Keratinocyte (primary cell): ENCODE data around the gene NDUFS7. TPM values are rescaled to one million over a fixed set of nuclear protein-coding genes. Genes with fewer than 3 reads are reported as not detected.

ENCODE experiments used
- DNase-seq: peaks from one replicate; pipeline ENCODE4 v3.0.0-alpha.2; 2011; ENCODE audit warnings: low read depth, missing footprints, low spot score
- FAIRE-seq: peaks from 2 replicates; lab custom pipeline; 2011; peaks lifted over from hg19 to GRCh38; lab: Jason Lieb, UNC
- H2AFZ ChIP-seq: 2 replicates; pipeline ENCODE4 v1.6.0; 2012; ENCODE audit warnings: low read length, control low read depth, inconsistent platforms; ENCODE audit not compliant: control insufficient read depth
- H3K27ac ChIP-seq: 2 replicates; pipeline ENCODE4 v1.5.1; 2011; ENCODE audit warnings: low read length; ENCODE audit not compliant: control insufficient read depth, insufficient read depth
- H3K27me3 ChIP-seq: 3 replicates; pipeline ENCODE4 v1.6.0; 2011; ENCODE audit warnings: low read length; ENCODE audit not compliant: control insufficient read depth, insufficient read depth; ENCODE audit errors: extremely low read depth
- H3K36me3 ChIP-seq, 2 experiments: 2 replicates in 1 of 2; 3 replicates in 1 of 2; pipeline ENCODE4 v1.5.1; 2011; ENCODE audit warnings: low read length in 2 of 2, mild to moderate bottlenecking in 1 of 2; ENCODE audit not compliant: control insufficient read depth in 2 of 2, insufficient read depth in 2 of 2; ENCODE audit errors: extremely low read depth in 1 of 2
- H3K4me1 ChIP-seq: 3 replicates; pipeline ENCODE4 v1.5.1; 2011; ENCODE audit warnings: low read length; ENCODE audit not compliant: control insufficient read depth, insufficient read depth; ENCODE audit errors: extremely low read depth
- H3K4me2 ChIP-seq: 3 replicates; pipeline ENCODE4 v1.6.0; 2011; ENCODE audit warnings: low read depth, low read length; ENCODE audit not compliant: control insufficient read depth, insufficient read depth; ENCODE audit errors: extremely low read depth
- H3K4me3 ChIP-seq, 3 experiments: fragments of 200-600 bp in 1 of 3; sonication (generic) in 1 of 3; 2 replicates in 2 of 3; 3 replicates in 1 of 3; pipeline ENCODE4 v1.5.1; 2011 to 2016; ENCODE audit warnings: low read length in 3 of 3, mild to moderate bottlenecking in 3 of 3, control low read depth in 2 of 3, inconsistent platforms in 1 of 3, low read depth in 1 of 3, mixed read lengths in 1 of 3, mixed run types in 1 of 3, moderate library complexity in 1 of 3; ENCODE audit not compliant: control insufficient read depth in 2 of 3, insufficient read depth in 2 of 3; ENCODE audit errors: extremely low read depth in 1 of 3
- H3K79me2 ChIP-seq: 2 replicates; pipeline ENCODE4 v1.6.0; 2012; ENCODE audit warnings: low read length; ENCODE audit not compliant: control insufficient read depth, insufficient read depth
- H3K9ac ChIP-seq: 3 replicates; pipeline ENCODE4 v1.6.0; 2011; ENCODE audit warnings: low read length; ENCODE audit not compliant: control insufficient read depth, insufficient read depth; ENCODE audit errors: extremely low read depth
- H3K9me1 ChIP-seq: 3 replicates; pipeline ENCODE4 v1.6.0; 2011; ENCODE audit warnings: low read length; ENCODE audit not compliant: control insufficient read depth, insufficient read depth; ENCODE audit errors: extremely low read depth
- H3K9me3 ChIP-seq: 2 replicates; pipeline ENCODE4 v1.5.1; 2012; ENCODE audit warnings: low read depth, low read length; ENCODE audit not compliant: control insufficient read depth
- H4K20me1 ChIP-seq: 3 replicates; pipeline ENCODE4 v1.6.0; 2011; ENCODE audit warnings: low read length; ENCODE audit not compliant: control insufficient read depth, insufficient read depth; ENCODE audit errors: extremely low read depth
- CTCF ChIP-seq, 3 experiments: IDR thresholded peaks in 1 of 3; conservative IDR thresholded peaks in 1 of 3; optimal IDR thresholded peaks in 1 of 3; 2 replicates in 2 of 3; 3 replicates in 1 of 3; pipeline versions ENCODE3 to v1.5.1; 2011; ENCODE audit warnings: low read length in 3 of 3, mild to moderate bottlenecking in 3 of 3, moderate library complexity in 2 of 3, control low read depth in 1 of 3, inconsistent platforms in 1 of 3; ENCODE audit not compliant: insufficient read depth in 2 of 3; ENCODE audit errors: extremely low read depth in 1 of 3
- EZH2 ChIP-seq: IDR thresholded peaks from one replicate; pipeline ENCODE4 v1.6.1; 2012; ENCODE audit warnings: inconsistent platforms, mild to moderate bottlenecking, low read length, moderate library complexity
- dilution Hi-C: fragments of 300-500 bp; cut with MboI; formaldehyde crosslinking; loops from one replicate; pipeline ENCODE4 v1.7.0; 2020; ENCODE audit warnings: low sequenced_read_pairs; ENCODE audit not compliant: extremely low pct_ligation_motif_present
- polyA plus RNA-seq, 5 experiments: library from polyadenylated mRNA; depleted of rRNA in 3 of 5; stranded (reverse) in 3 of 5; stranded (forward) in 1 of 5; unstranded in 1 of 5; fragments of >200 nt; gene quantifications; 1 replicate in 1 of 5; 2 replicates in 3 of 5; 3 replicates in 1 of 5; pipeline versions ENCODE4 v1.2.1 to v1.2.3, GENCODE V29; 2011 to 2012; ENCODE audit warnings: missing spikeins in 2 of 5, low read depth in 1 of 5, low replicate concordance in 1 of 5

Gene NDUFS7
- polyA plus RNA-seq, 1 donor (not counting 4 experiments of a cell fraction or from before 2014, with no cell fraction given) = 23.2 TPM

- peaks cover 14% of the 10 kb centered on the region for H3K27me3 ChIP-seq
- H4K20me1 ChIP-seq = peaks cover 25% of the 10 kb centered on the region
- peaks cover 18% of the 10 kb centered on the region for H3K4me1 ChIP-seq
These were observed 58.2 kb downstream of the NDUFS7 start for GRCh38 chr19:1441677-1442438.

More at GRCh38 chr19:1441677-1442438, 58.2 kb downstream of the NDUFS7 start:
- Histone ChIP-seq H3K4me2 (no peak overlapping the region), H3K36me3 (peaks cover 25 to 31% of the 10 kb centered on the region in 2 experiments), H3K27ac (no peak overlapping the region), H3K79me2 (peaks cover 38% of the 10 kb centered on the region), H3K9me3 (no peaks in the 10 kb centered on the region), H3K9me1 (peaks cover 3% of the 10 kb centered on the region), H3K4me3 (no peak overlapping the region), H2AFZ (no peak overlapping the region), H3K9ac (no peak overlapping the region)
- no peak for DNase-seq
- no peak for TF ChIP-seq CTCF (optimal IDR thresholded peaks at IDR 0.05 in 1 of 3, IDR thresholded peaks at IDR 0.05 in 1 of 3, conservative IDR thresholded peaks at IDR 0.05 in 1 of 3; ENCODE audit: extremely low read depth in 1 of 3, insufficient read depth in 2 of 3, low read length in 3 of 3)
- no peak for TF ChIP-seq EZH2
- dilution Hi-C loops = no loop called here
- no peak for FAIRE-seq

Other genes starting within 250 kb of the NDUFS7 start
- 10.9 to 19.4 TPM (median 13.1 TPM) in 3 replicates for gene SBNO2, start 209.6 kb upstream of the NDUFS7 start, polyA plus RNA-seq
- 24.6 to 31.4 TPM (median 28.1 TPM) in 3 replicates for gene STK11, start 178.1 kb upstream of the NDUFS7 start, polyA plus RNA-seq
- gene CBARP, start 145.9 kb upstream of the NDUFS7 start, polyA plus RNA-seq = 0.93 to 2.8 TPM (median 1.2 TPM) in 3 replicates
- 51.3 to 95.4 TPM (median 80.0 TPM) in 3 replicates for gene ATP5F1D, start 142.2 kb upstream of the NDUFS7 start, polyA plus RNA-seq
- 4.7 to 14.1 TPM (median 6.8 TPM) in 3 replicates for gene MIDN, start 135.3 kb upstream of the NDUFS7 start, polyA plus RNA-seq
- gene CIRBP, start 114.6 kb upstream of the NDUFS7 start, polyA plus RNA-seq = 97.5 to 164 TPM (median 113 TPM) in 3 replicates
- gene FAM174C, start 108.4 kb upstream of the NDUFS7 start, polyA plus RNA-seq = 18.5 to 30.1 TPM (median 27.6 TPM) in 3 replicates
- gene EFNA2, start 98.0 kb upstream of the NDUFS7 start, polyA plus RNA-seq = not detected in 3 replicates
- gene GAMT, start 17.6 kb downstream of the NDUFS7 start, polyA plus RNA-seq = 5.7 to 15.6 TPM (median 7.6 TPM) in 3 replicates
- gene DAZAP1, start 23.7 kb downstream of the NDUFS7 start, polyA plus RNA-seq = 56.4 to 99.2 TPM (median 71.6 TPM) in 3 replicates
- 795 to 1,391 TPM (median 803 TPM) in 3 replicates for gene RPS15, start 54.5 kb downstream of the NDUFS7 start, polyA plus RNA-seq
- gene APC2, start 66.2 kb downstream of the NDUFS7 start, polyA plus RNA-seq = 0.01 to 0.05 TPM (median 0.01 TPM) in 3 replicates
- gene C19orf25, start 95.3 kb downstream of the NDUFS7 start, polyA plus RNA-seq = 11.2 to 24.9 TPM (median 13.8 TPM) in 3 replicates
- 0.25 to 1.2 TPM (median 0.27 TPM) in 3 replicates for gene PCSK4, start 106.4 kb downstream of the NDUFS7 start, polyA plus RNA-seq
- gene REEP6, start 107.3 kb downstream of the NDUFS7 start, polyA plus RNA-seq = 1.2 to 1.3 TPM (median 1.2 TPM) in 3 replicates
- gene ADAMTSL5, start 129.1 kb downstream of the NDUFS7 start, polyA plus RNA-seq = 4.2 to 8.5 TPM (median 5.7 TPM) in 3 replicates
- gene PLK5, start 140.2 kb downstream of the NDUFS7 start, polyA plus RNA-seq = 0.05 to 0.26 TPM (median 0.06 TPM) in 3 replicates
- gene MEX3D, start 184.4 kb downstream of the NDUFS7 start, polyA plus RNA-seq = 3.9 to 6.3 TPM (median 5.9 TPM) in 3 replicates
- gene MBD3, start 209.0 kb downstream of the NDUFS7 start, polyA plus RNA-seq = 16.6 to 27.4 TPM (median 21.9 TPM) in 3 replicates
- gene UQCR11, start 221.6 kb downstream of the NDUFS7 start, polyA plus RNA-seq = 136 to 468 TPM (median 327 TPM) in 3 replicates